ENCODE results near the gene SCARF1.

SCARF1 gene

DNA sequence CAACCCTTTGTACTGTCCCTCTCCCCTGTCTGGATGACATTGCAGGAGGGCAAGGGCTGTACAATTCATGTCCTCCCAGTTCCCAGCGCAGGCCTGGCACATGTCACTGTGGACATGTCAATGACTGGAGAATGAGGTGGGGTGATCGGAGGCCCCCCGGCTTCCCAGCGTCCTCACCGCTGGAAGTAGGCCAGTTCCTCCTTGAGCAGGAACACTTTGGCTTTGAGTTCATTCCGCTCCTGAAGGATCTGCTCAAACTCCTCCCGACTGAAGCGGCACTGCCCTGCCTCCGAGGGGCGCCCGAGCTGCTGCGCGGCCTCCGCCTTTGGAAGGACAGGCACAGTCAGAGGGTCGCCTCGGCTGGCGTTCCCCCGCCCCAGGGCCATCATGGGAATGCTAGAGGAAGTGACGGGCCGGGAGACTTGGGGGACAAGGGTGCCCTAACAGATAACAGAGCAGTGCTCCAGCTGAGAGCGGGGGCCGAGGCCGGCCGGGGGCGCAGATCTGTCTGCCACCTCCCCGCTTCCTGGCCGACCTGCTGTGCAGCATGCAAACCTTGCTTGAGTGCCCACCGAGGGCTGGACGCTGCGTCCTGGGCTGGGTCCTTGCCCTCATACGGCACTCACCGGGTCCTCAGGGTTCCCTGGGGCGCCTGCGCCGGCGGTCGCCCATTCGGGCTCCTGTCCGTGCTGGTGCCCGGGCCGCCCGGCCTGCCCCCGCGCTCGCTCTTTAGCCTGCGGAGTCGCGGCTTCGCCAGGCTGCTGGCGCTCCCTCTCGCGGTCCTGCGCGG lies 2.8 kb upstream of the SCARF1 start:
- DNase-seq = peak; percentile 26
- no peaks in the 10 kb centered on the region for H3K4me1 ChIP-seq
- H3K27me3 ChIP-seq = no peaks in the 10 kb centered on the region
- no peak for TF ChIP-seq CTCF (IDR thresholded peaks at IDR 0.05; ENCODE audit: low read depth, low read length)
- H3K9me3 ChIP-seq = no peaks in the 10 kb centered on the region
- peaks cover 27% of the 10 kb centered on the region for H3K36me3 ChIP-seq
- H3K4me3 ChIP-seq (ENCODE audit: low read depth, low read length) = peak overlapping the region; percentile 34

DNA sequence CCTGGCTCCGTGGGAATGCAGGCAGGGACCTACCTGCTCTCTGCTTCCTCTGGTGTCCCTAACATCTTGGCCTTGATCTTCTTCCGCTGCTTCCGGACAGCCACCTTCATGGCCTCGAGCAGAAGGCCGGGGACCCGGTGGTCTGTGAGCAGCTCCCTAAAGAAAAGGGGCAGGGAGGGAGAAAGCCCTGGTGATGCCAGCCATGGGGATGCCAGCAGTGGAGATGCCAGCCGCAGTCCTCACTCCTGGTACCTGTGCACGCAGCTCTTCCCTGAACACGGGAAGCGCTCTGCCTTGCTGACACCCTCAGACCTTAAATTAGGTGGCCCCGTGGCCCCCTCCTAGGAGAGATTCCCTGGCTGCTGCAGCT lies 2.3 kb upstream of the SCARF1 start:
- Histone ChIP-seq H3K36me3 (peaks cover 21% of the 10 kb centered on the region), H3K4me1 (no peaks in the 10 kb centered on the region), H3K4me3 (ENCODE audit: low read depth, low read length) (no peak overlapping the region), H3K9me3 (no peaks in the 10 kb centered on the region), H3K27me3 (no peaks in the 10 kb centered on the region)
- no peak for TF ChIP-seq CTCF (IDR thresholded peaks at IDR 0.05; ENCODE audit: low read depth, low read length)
- no peak for DNase-seq

GRCh38 chr17:1646199-1646875 lies 805 bp upstream of the SCARF1 start:
- no peaks in the 10 kb centered on the region for H3K9me3 ChIP-seq
- H3K4me1 ChIP-seq = no peaks in the 10 kb centered on the region
- no peak for DNase-seq
- no peak overlapping the region for H3K4me3 ChIP-seq (ENCODE audit: low read depth, low read length)
- H3K27me3 ChIP-seq = no peaks in the 10 kb centered on the region
- H3K36me3 ChIP-seq = peaks cover 10% of the 10 kb centered on the region
- TF ChIP-seq CTCF (IDR thresholded peaks at IDR 0.05; ENCODE audit: low read depth, low read length) = no peak

- no peaks in the 10 kb centered on the region for H3K4me1 ChIP-seq
- H3K27me3 ChIP-seq = no peaks in the 10 kb centered on the region
- H3K4me3 ChIP-seq (ENCODE audit: low read depth, low read length) = no peak overlapping the region
- no peak for DNase-seq
- TF ChIP-seq CTCF (IDR thresholded peaks at IDR 0.05; ENCODE audit: low read depth, low read length) = no peak
- no peaks in the 10 kb centered on the region for H3K9me3 ChIP-seq
- no peaks in the 10 kb centered on the region for H3K36me3 ChIP-seq
Measured at GRCh38 chr17:1644493-1645206, 882 bp downstream of the SCARF1 start.

- DNase-seq = no peak
- H3K4me3 ChIP-seq (ENCODE audit: low read depth, low read length) = no peak overlapping the region
- no peak for TF ChIP-seq CTCF (IDR thresholded peaks at IDR 0.05; ENCODE audit: low read depth, low read length)
Measured at GRCh38 chr17:1643999-1644492, 1.5 kb downstream of the SCARF1 start.

More at GRCh38 chr17:1643999-1644492, 1.5 kb downstream of the SCARF1 start:
- H3K27me3 ChIP-seq = no peaks in the 10 kb centered on the region
- no peaks in the 10 kb centered on the region for H3K4me1 ChIP-seq
- no peaks in the 10 kb centered on the region for H3K9me3 ChIP-seq
- no peaks in the 10 kb centered on the region for H3K36me3 ChIP-seq

All from BE2C (cell line).